NCI-H1105 (cell line): ENCODE data around the gene POLQ.
"Not testable (repeated sequence)": the region's sequence is repeated elsewhere in the genome, so short reads cannot be mapped to it uniquely, and the experiment has no call there.

Experiments
- DNase-seq: peaks from one replicate; lab custom pipeline; 2025; lab: John Stamatoyannopoulos, UW

The POLQ gene

DNA sequence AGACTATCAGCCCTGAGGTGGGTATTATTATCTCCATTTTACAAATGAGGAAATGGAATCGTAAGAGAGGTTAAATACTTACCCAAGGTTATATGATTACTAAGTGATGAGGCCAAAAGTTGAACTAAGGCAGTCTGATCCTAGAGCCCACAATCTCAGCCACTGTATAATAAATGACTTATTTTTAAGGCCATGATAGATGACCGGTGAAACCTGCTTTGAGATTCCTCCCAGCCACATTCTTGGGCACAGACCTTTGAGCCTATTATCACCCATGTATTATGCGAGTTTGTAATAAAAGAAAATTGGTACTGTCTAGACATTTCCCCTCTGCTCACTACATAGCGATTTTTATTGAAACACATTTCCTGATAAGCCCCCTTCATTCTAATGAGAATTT lies 37.4 kb downstream of the POLQ start:
- DNase-seq = no peak

DNA sequence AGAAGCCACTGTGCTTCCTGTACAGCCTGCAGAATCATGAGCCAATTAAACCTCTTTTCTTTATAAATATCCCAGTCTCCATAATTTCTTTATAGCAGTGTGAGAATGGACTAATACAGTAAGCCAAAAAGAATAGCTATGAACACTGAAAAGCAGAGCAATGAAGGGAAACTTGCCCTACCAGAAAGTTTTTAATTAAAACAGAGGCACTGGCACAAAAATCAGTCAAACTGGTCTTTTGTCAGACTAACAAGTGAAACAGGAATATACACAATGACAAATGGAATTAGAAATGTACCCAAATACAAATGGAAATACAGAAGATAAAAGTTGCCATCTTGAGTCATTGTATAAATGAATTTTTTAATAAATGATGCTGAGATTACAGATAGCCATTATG lies 40.5 kb downstream of the POLQ start:
- no peak for DNase-seq

DNA sequence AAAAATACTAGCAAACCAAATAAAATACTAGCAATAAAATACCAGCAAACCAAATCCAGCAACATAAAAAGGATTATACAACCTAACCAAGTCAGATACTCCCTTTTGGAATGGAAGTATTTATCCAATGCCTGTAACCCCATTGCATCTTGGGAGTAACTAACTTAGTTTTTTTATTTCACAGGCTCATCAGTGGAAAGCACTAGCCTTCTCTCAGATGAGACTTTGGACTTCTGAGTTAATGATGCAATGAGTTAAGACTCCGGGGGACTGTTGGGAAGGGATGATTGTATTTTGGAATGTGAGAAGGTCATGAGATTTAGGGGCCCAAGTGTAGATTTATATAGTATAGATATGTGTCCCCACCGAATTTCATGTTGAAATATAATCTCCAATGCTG lies 41.2 kb downstream of the POLQ start:
- DNase-seq = no peak

DNA sequence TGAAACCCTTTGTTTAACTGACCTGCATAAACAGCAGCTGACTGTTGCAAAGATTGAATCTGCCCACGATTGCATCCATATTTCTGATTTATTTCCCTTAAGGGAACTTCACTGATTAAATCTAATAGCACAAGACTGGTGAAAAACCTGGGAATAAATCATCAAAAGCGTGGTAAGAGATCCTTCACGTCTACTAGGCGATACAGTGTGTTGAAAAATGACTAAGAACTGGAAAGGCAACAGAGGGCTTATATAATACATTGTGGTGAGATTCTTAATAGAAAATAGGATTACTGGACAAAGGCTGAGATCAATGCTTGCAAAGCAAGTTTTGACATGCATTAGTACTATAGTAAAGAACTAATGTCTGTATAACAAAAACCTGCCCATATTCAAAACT lies 49.0 kb downstream of the POLQ start:
- DNase-seq = no peak

DNA sequence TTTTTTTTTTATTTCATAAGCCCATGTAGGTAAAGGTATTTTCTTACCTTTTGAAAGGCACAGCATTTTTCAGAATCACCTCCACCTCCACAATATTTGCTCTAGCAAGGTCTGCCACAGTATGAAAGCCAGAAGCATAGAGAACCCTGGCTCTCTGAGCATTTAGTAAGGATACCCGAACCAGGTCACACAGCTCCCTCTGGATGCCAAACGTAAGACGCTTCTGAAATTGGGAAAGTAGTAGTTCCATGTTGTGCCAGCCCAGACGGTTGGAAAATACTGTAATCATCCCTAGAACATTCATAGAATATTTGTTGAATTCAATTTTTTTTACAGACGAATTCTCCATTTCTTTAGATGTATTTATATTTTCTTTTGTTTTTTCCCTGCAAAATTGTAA lies 52.4 kb downstream of the POLQ start:
- DNase-seq = no peak

DNA sequence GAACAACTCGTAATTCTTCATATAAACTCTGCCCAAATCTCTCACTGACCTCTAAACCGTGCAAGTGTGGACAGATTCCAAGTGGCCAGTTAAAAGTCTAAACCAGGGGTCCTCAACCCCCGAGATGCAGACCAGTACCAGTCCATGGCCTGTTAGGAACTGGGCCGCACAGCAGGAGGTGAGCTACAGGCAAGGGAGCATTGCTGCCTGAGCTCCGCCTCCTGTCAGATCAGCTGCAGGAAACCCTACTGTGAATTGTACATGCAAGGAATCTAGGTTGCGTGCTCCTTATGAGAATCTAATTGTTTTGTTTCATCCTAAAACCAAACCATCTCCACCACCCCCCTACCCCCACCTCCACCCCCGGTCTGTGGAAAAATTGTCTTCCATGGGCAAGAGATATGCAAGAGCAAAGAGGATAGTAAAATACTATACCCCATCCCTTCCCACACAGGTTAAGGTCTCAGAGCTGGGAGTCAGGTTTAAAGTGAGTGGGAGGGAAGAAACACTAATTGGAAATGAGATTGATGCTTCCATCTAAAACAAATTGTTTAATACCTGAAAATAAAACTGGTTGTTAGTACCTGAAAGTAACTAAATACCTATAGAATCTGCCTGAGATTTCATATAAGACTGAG lies 54.0 kb downstream of the POLQ start:
- DNase-seq = no peak

DNA sequence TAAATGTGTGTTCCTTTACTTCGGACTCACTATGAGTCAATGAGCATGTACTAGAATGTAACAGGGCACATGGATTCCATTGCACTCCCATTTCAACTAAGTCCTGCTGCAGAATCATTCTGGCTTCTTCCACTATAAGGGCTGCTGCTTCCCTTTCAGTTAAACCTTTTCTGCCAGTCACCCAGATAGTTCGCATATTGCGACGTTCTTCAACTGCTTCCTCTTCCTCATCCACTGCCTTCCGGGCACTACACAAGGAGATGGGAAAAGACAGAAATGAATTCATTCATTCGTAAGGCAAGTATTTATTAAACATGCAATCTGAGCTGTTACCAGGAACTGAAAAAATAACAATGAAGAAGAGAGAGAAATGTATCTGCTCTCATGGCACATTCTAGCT lies 55.6 kb downstream of the POLQ start:
- DNase-seq = no peak

DNA sequence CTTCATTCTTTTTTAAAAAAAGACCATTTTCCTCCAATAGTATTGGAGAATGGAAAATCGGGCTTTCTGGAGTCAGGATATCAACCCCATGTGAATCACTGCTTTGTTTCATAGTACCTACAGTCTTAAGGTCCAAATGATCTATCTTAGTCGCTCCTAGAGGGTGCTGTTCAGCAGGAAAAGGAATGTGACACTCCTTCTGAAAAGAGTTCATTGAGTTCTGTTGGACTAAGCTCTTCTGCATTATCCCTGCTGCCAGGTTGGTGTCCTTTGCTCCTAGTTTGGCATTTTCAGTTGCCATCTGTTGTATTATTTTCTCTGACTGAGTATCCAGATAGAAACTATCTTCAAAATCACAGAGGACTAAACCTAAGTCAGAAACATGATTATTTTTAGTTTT lies 57.2 kb downstream of the POLQ start:
- no peak for DNase-seq

DNA sequence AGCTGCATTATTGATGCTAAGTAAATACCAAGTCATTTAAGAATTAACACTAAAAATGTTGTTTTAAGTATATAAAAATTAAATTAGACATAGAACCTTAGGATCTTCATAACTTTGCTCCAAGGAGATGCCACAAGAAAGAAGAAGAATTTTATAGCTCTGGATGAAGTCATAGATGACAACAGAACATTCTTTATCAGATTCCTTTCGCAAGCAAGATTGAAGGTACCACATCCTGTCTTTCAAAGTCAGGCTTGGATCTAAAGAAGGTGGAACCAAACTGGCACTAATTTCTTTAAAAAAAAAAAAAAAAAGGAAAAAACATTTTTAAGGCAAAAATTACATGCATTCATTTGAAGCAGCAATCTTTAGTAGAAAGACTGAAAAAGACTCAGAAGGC lies 62.5 kb downstream of the POLQ start:
- DNase-seq = no peak

DNA sequence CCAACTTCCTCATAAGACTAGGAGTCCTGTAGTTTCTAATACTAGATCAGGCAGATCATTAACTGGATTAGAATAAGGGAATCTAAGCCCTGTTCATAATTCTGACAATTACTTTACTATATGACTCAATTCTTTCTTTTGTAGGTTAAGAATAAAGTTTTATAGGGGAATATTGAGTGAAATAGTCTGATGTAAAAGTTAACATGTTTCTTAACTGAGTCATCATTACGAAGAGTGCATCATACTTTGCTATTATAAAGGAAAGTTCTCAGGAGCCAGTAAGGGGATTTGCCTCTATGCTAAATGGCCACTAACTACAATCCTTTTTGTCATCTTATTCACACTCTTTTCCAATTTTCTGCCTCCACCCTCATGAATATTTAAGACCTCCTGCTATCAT lies 63.1 kb downstream of the POLQ start:
- DNase-seq = no peak

DNA sequence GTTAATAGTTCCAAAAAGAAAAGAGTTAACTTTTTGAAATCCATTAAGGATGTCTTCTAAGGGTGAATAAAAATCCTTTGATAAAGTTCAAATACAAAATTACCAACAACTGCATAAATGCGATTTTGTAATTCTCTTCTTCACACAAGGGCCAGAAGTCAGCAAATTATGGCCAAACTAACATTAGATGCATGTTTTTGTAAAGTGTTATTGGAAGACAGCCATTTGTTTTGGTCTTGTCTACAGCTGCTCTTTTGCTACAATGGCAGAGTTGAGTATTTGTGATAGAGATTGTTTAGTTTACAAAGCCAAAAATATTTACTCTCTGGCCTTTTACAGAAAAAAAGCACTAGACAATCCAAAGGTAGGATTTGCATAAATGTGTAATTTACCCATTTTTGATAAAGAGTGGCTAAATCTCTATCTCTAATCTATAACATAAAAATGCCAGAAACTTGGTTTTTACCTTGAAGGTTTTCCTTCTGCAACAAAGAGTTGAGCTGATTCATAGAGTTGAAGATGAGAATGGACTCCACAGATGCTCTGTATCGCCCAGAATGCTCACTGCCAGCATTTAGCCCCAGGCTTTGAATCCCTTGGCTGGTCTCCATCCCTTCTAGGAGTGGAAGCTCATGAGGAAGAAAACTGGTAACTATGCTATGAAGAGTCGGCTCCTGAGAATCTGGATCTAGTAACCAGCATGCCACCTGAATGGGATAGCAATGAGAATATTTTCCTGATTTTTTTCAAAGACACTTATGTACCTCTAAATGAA lies 64.5 kb downstream of the POLQ start:
- no peak for DNase-seq

DNA sequence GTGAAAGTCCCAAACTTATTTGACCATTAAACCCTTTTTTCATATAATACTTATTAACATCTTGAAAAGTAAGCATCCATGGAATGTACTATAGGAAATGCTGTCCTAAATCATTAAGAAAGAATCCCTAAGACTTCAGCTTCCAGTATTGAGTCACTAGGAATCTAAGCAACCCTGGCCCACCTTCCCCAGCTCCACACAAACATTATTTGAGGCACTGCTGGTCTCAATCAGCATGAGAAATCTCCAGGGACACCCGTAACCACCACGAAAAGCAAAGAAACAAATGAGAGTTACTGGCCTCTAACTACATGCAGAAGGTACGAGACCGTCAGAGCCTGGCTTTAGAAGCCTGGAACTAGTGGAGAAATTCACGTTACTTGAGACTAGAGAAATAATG lies 68.2 kb downstream of the POLQ start:
- DNase-seq = no peak

DNA sequence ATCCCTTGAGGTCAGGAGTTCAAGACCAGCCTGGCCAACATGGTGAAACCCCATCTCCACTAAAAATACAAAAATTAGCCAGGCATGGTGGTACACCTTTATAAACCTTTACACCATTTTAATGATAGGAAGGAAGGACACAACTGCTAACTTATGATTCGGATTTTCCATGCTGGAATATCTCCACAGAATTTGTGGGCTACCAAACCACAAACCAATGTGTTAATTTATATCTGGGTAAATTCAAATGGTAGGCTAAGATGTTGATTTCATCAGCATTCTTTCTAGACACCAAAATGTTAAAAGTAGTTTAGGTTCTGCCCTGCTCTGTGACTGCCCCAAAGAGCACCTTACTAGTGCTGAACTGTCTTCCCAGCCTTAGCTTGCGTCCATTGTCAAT lies 72.8 kb downstream of the POLQ start:
- no peak for DNase-seq

DNA sequence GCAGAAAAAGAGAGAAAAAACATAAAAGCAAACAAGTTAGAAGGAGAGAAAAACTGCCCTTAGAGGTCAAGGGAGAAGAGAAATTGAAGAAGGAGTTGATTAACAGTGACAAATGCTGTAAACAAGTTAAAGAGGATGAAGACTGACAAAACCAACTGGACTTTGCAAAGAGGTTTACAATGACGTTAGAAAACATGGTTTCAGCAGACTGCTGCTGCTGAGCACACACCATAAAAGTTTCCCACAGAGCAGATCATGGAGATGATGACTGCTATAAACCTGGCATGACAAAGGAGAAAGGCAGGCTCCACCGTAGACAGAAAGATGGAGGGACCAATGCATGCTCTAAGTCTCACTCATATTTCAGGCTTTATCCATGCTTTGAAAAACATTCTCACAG lies 78.7 kb downstream of the POLQ start:
- no peak for DNase-seq

DNA sequence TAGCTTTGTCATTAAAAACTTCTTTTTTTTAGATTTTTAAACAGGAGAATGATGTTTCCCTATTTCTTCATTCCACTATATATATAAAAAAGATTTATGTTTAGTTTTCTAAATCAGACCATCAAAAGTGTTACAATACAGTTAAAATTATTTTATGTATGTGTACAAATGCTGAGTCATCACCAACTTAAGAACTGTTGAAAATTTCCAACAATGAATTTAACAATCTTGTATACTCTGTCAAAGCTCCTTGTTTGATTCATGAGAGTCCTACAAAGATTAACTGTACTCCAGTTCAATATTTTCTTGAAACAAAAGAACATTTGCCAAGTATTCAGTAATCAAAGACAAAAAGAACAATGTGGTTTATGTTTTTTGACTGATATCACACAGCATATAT lies 82.0 kb downstream of the POLQ start:
- no peak for DNase-seq

DNA sequence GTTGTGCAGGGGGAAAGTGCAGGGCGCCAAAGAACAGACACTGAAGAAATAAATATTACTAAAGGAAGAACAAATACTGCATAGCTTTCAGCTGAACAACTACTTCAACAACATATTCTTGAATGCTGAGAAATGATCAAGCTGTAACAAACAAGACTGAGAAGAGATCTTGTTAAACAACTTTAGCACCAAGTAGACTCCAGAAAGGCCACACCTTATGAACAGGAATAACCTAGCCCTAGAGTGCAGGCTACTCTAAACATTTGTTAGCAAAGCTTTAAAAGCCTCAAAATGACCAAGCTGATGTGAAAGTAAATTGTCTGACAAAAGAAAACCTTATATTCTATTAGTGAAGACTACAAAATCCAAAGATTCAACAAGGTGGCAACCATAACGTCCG lies 83.2 kb downstream of the POLQ start:
- DNase-seq = no peak

DNA sequence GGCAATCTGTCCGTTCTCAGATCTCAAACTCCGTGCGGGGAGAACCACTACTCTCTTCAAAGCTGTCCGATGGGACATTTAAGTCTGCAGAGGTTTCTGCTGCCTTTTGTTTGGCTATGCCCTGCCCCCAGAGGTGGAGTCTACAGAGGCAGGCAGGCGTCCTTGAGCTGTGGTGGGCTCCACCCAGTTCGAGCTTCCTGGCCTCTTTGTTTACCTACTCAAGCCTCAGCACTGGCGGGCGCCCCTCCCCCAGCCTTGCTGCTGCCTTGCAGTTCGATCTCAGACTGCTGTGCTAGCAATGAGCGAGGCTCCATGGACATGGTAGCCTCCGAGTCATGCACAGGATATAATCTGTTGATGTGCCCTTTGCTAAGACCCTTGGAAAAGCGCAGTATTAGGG lies 94.0 kb downstream of the POLQ start:
- not testable (repeated sequence) for DNase-seq

DNA sequence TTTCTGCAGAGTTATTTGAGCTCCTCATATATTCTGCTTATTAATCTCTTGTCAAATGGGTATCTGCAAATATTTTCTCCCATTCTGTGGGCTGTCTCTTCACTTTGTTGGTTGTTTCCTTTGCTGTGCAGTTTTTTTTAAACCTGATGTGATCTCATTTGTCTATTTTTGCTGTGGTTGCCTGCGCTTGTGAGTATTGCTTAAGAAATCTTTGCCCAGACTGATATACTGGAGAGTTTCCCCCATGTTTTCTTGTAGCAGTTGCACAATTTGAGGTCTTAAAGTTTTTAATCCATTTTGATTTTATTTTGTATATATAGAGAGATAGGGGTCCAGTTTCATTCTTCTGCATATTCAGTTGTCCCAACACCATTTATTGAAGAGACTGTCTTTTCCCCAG lies 102.3 kb downstream of the POLQ start:
- DNase-seq = no peak

DNA sequence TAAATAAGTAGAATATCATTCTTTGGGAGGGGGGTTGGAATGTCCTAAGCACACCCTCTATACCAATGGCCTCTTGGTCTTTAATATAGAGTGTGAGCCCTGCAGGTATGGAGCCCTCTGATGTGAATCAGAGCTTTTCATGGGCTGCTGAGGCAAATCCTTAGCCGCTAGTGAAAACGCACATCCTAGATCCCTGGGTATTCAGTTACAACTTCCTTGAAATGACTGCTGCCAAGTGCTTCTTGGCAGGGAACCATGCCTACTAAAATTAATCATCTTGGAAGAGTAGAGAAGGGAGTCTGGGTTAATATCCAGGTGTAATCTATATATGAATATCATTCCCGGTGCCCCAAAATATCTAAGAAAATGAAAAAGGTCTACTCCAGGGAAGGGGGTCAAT lies 109.1 kb downstream of the POLQ start:
- DNase-seq = no peak

DNA sequence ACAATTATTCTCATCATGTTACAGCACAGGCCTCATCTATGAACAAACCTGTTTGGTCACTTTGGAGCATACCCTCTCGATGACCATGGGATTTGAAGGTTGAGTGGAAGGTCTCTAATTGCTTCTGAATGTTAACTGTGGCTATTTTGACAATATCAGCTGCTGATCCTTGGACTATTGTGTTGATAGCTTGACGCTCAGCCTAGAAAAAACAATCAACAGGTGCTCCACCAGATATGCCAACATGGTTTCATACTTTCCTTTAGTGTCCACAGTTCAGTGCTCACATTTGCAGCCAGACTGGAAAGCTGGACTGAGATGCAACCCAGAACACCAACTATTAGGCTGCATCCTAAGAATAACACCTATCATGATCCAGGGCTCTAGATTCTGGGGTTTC lies 109.7 kb downstream of the POLQ start:
- DNase-seq = no peak

DNA sequence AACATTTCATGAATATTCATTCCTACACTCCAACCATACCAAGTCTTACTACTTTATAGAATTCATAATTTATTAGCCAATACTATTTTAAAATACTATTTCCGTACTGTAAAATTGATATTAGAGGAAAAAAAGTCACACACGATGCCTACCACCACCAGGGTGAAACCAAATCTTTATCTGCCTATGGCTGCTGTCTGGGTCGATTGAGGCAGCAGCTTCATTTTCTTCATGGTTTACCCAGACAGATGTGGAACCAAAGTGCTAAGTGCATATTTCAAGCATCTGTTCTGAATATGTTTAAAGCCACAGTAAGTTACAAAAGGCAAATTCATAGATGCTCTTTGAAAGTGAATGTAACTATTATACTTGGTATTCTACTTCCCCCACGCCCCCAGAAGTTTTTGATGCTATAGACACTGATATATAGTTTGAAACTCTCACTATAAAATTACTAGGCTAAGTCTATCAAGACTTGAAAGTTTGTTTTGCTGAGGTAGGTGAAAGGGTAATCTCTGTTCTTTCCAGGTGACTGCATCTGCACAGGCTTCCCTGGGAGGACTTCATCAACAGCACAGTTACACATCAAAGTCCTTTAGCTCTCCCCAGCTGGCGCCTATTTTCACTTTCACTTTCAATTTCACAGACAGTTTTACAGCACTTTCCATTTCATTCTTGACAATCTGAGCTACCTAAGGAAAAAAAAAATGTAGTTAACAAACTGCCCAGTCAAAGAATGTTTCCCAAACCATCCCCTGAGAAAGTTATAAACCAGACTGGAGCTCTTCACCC lies 113.9 kb downstream of the POLQ start:
- no peak for DNase-seq

DNA sequence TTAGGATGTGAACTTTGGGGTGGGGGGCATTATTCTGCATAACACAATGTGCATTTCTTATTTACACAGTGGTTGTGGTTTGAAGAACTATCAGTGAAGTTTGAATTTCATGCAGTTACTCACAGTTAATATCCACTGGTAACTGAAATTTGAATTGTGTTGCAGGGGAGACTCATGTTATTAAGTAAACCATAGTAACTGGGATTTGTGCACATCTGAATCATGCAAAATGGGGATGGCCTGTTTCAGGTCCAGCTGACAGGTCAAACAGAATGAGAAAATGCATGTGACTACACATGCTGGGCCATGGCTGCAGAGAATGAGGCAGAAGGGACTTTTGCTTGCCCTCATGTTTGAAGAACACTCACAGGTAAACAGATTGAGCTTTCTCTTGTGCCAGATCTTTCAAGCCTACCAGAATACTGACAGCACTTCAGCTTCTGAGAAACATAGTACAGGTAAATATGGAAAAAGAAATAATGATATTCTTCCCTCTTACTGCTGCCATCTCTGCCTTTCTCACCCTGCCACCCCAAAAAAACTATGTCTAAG lies 115.0 kb downstream of the POLQ start:
- DNase-seq = no peak

DNA sequence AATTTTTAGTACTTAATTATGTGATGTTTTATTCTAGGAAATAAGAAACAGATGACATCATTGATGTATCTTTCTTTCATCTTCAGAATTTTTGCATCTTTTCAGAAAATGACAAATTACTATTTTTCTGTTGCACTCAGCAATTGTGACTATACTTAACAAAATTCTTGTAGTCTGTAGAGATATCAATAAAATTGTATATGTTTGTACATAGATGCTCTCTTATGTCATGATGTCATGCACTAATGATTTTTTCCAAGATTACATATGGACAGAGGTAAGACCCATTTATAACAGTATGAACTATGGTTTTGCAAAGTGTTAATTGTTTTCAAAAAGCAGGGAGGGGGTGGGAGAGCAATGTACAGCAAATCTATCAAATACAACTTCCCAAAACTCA lies 121.2 kb downstream of the POLQ start:
- no peak for DNase-seq
